NB4 (cell line): ENCODE measurements around the gene GPR78.

Experiments used
- POLR2A ChIP-seq: IDR thresholded peaks from 2 replicates; pipeline ENCODE4 v1.6.1; 2011; ENCODE audit warnings: mild to moderate bottlenecking; ENCODE audit not compliant: insufficient read length; ENCODE audit errors: extremely low read depth
- TF ChIP-seq, protein P1 (sequence below): IDR thresholded peaks from one replicate; pipeline ENCODE4 v1.5.1; 2012; ENCODE audit warnings: low read depth, low read length
- TF ChIP-seq, protein P2 (sequence below): IDR thresholded peaks from 2 replicates; pipeline ENCODE4 v1.6.1; 2011; ENCODE audit warnings: low read depth, low read length

DNA sequence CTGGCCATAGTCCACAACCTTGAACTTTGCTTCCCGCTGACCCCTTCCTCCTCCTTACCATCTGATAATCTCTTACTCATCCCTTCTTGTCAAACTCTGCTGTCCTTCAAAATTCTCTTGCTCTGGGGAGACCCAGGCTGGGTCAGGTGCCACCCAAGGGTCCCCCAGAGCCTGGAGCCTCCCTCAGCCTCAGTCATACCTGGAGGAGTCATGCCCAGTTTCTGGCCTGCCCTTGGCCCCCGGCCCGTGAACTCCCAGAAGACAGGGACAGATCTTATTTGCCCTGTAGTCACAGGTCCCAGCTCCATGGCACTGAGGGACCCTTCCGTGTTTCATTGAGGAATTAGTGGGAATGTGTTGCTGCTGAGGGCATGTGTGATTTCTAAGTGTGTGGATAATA, 4.7 kb upstream of the GPR78 start:
- TF ChIP-seq, protein P1, sequence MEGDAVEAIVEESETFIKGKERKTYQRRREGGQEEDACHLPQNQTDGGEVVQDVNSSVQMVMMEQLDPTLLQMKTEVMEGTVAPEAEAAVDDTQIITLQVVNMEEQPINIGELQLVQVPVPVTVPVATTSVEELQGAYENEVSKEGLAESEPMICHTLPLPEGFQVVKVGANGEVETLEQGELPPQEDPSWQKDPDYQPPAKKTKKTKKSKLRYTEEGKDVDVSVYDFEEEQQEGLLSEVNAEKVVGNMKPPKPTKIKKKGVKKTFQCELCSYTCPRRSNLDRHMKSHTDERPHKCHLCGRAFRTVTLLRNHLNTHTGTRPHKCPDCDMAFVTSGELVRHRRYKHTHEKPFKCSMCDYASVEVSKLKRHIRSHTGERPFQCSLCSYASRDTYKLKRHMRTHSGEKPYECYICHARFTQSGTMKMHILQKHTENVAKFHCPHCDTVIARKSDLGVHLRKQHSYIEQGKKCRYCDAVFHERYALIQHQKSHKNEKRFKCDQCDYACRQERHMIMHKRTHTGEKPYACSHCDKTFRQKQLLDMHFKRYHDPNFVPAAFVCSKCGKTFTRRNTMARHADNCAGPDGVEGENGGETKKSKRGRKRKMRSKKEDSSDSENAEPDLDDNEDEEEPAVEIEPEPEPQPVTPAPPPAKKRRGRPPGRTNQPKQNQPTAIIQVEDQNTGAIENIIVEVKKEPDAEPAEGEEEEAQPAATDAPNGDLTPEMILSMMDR = no peak
- no peak for TF ChIP-seq POLR2A
- TF ChIP-seq, protein P2, sequence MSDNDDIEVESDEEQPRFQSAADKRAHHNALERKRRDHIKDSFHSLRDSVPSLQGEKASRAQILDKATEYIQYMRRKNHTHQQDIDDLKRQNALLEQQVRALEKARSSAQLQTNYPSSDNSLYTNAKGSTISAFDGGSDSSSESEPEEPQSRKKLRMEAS = no peak
